Hematopoietic multipotent progenitor cell treated with erythropoietin and hydrocortisone succinate and interleukin-3 and kit ligand, for 8 days (in vitro differentiated cells): ENCODE results near the gene PRDM16.

ENCODE experiments used
- DNase-seq: peaks from one replicate; pipeline ENCODE4 v3.0.0-alpha.2; 2015

Gene PRDM16

DNA sequence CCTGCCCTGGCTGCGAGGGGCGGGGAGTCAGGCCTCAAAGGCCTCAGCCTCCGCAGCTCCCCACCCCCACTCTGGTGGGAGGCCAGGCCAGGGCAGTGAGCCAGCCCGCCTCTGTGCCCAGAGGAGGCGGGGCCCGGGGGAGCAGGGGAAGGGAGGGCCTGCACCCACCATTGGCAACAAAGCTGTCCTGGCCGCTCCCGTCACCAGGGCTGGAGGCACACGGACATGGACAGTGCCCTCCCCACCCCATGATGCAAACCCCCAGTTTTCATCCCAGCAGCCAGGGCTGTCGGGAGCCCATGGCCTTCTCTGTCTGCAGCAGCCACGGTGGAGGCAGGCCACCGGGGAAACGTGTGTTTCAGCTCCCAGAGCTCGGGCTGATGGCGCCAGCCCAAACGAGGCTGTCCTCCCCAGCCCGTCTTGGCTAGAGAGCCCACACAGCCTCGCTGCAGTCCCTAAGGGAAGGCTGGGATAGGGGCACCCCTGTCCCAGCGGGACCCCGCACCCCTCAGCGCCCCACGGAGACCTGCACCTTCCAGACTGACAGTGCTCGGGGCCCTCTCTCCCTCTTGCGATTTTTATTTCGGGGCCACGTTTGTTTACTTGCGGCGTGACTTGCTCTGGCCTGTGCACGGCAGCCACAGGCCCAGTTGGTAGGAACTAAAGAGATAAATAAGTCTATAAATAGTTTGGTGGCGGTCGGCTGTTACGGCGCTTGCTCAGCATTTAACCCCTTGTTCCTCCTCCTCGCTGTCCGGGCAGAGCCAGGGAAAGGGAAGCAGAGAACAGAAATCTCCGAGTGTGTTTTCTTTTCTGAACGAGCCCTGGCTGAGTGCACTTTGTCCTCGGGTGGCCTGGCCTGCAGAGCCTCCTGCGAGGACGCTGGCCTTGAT, 101.8 kb downstream of the PRDM16 start:
- peak; percentile 59 for DNase-seq

DNA sequence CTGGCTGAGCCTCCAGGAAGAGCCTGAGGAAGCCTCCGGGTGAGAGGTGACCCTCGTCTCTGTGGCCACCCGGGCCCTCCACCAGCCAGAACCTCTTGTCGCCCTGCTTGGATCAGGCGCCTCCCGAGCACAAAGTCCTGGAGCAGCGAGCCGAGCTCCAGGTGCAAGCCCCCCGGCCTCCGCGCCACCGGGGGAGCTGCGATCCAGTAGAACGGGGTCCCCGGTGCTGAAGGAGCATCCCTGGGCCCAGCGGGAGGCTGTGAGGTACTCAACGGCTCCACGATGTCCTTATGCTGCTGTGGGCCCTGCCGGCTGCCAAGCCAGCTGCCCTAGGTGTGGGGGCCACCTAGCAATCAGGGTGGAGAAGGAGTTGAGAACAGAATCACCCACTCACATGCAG, 102.8 kb downstream of the PRDM16 start:
- DNase-seq: no peak

DNA sequence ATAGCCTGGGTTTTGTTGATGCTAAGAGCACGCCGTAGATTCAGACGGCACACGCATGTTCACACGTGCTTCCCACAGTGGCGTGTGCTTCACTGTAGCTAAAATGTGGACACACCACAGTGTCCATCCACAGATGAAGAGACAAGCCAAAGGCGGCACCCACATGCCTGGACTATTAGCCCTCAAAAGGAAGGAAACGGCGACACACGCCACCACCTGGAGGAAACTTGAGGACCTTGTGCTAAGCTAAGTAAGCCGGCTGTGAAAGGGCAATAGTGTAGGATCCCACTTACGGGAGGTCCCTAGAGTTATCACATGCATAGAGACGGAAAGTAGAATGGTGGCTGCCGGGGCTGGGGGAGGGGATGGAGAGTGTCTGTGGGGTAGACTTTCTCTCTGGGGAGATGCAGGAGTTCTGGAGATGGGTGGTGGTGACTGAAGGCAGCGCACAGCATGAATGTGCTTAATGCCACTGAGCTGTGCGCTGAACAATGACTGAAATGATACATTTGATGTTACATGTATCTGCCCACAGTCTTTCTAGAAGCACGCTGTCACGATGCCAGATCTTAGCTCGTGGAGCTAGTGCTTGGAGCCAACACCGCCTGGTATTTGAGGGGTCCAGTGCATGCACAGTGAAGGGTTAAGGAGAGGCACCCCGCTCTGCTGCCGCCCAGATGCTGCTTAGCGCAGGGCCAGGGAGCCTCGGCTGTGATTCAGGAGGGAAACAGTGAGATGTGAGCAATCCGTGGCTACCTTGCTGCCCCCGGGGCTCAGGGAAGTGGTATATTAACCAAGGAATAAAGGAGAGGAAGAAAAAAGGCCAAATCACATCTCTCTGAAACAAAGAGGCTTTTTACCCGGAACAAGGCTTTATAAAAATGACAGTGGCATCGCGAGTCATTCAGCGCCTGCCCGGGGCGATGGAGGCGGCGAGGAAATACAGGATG, 103.7 kb downstream of the PRDM16 start:
- peak; percentile 4 for DNase-seq

DNA sequence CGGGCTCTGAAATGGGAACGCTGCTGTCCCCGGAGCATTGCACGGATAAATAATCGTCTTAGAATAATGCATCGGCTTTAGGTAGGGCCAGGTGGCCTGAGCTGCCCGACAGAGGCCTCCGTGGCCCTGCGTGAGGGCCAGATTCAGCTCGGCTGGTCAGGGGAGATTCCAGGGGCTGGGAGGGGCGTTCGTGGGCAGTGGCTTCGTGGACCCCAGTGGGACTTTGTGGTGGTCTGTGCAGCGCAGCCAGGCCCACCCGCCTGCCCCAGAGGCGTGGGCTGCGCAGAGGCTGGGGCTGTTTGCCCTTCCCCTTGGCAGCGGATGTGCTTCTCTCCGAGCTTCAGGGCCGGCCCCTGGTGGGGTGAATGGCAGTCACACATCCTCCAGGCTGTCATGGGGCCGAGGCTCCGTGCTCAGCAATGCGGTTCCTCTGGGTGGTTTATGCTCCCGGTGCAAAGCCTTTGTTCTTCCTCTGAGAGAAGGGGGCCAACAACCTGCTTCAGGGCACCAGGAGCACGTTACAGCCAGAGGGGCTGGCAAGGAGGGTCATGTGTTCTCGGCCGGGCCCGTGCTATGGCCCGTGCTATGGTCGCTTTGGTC, 104.5 kb downstream of the PRDM16 start:
- no peak for DNase-seq

DNA sequence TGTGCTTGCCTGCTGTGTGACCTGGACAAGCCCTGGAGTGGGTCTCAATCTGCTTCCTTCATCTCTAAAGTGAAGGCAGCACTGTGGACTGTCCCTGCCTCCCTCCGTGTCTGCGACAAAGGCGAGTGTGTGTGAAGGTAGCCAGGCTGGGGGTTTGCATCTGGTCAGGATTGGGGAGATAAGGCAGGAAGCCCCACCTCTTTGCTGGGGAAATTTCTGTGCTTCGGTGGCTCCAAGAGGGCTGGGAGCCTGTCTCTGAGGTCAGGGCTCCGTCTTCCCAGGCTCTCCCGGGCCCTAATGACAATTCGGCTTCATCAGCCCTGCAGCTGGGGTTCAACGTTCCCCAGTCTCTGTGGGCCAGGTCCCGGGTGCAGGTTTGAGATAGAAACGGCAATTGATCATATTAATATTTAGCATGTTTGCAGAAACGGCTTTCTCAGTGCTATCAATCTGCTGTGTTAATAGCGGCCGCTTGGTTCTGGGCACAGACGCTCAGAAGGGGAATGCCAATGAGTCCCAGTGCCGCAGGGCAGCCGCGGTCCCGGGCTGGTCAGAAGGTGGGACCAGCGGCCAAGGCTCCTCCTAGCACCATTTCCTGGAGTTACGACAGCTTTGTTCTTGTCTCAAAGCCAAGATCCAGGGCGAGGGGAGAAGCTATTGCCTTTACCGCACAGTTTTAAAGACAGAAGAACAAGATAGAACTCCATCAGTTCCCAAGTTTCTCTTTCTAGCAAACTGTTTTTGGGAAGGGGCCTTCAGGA, 105.7 kb downstream of the PRDM16 start:
- no peak for DNase-seq

DNA sequence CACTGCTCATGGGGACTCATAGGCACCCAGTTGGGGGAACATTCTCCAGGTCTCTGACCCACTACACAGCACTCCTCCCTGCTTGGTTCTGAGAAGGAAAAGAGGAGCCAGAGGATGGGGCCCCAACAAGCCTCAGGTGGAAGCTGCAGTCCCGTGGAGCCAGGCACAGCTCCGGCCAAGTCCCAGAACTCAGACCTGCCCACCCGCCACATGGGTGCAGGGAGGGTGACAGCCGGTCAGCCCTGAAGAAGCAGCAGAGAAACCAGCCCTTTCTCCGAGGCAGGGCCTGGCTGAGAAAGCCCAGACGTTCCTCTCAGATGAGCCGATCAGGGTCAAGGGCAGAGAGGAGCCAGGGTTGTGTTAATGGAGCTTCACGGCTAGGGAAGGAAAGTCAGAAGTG, 106.5 kb downstream of the PRDM16 start:
- DNase-seq: no peak

DNA sequence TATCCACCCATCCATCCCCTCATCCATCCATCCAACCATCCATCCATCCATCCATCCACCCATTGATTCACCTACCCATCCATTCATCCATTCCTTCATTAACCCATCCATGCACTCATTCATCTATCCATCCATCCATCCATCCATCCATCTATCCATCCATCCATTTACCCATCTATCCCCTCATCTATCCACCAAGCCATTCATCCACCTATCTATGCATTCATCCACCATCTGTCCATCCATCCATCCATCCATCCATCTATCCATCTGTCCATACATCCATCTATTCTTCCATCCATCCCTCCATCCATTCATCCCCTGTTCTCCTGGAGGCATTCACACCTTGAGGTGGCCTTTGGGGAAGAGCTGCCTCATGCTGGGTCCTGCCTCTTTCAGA, 107.0 kb downstream of the PRDM16 start:
- DNase-seq: no peak

DNA sequence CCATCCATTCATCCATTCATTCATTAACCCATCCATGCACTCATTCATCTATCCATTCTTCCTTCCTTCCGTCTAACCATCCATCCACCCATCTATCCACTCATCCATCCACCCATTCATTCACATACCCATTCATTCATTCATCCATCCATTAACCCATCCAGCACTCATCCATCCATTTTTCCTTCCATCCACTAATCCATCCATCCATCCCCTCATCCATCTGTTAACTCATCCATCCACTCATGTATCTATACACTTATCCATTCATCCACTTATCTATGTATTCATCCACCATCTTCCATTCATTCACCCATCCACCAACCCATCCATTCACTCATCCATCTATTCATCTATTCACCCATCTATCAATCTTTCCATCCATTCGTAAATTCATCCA, 107.8 kb downstream of the PRDM16 start:
- no peak for DNase-seq

DNA sequence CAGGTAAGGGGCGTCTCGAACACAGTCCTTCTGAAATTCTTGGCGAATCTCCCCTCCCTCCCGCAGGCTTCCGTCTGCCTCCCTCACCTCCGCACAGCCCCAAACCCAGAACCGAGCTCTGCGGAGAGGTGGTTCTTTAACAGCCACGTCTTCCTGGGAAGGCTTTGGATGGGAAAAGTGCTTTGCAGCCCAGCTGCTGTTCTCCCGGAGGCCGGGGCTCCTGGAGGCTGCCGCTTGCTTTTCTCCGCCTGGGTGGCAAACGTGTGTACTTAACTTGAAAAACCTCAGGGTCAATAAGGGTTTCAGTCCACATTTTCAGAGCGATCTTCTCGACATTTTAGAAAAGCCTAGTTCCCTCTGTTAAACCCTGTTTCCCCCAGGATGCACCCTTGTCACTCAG, 109.3 kb downstream of the PRDM16 start:
- DNase-seq: no peak

DNA sequence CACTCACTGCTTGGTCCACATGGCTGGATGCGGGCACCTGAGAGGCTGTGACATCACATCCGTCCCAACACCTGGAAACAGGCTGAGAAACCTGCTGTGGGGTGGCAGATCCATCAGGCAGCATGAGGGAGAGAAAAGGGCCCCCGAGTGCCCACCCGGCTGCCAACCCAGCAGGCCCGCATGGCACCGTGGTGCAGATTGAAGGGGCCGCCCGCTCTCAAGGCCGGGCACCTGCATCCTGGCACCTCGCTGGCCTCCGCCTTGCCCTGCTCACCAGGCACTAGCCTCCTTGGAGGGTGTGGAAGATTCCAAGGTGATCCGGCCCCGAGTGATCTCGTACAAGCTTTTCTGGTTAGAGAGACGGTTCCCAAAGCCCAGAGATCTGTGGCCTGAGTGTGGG, 110.5 kb downstream of the PRDM16 start:
- DNase-seq: no peak

DNA sequence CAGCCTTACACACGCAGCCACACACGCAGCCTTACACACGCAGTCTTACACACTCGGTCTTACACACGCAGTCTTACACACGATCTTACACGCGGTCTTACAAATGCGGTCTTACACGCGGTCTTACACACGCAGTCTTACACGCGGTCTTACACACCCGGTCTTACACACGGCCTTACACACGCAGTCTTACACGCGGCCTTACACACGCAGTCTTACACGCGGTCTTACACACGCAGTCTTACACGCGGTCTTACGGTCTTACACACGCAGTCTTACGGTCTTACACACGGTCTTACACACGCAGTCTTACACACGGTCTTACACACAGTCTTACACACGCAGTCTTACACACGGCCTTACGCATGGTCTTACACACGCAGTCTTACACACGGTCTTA, 111.9 kb downstream of the PRDM16 start:
- DNase-seq: no peak

DNA sequence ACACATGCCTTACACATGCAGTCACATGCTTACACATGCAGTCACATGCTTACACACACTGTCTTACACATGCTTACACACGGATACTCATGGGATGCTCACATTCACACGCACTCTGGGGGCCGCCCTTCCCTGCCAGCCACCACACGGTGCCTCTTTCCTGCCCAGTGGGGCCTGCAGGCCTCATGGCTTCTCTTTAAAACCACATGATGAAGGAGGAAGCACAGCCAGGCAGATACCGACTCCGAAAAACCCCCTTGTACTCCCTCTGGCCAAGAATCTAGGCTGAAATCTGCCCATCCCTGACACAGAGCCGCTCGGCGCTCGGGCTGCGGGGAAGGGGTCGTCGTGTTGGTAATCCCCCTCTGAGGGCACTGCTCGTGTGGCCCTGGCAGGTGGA, 113.0 kb downstream of the PRDM16 start:
- DNase-seq: no peak

DNA sequence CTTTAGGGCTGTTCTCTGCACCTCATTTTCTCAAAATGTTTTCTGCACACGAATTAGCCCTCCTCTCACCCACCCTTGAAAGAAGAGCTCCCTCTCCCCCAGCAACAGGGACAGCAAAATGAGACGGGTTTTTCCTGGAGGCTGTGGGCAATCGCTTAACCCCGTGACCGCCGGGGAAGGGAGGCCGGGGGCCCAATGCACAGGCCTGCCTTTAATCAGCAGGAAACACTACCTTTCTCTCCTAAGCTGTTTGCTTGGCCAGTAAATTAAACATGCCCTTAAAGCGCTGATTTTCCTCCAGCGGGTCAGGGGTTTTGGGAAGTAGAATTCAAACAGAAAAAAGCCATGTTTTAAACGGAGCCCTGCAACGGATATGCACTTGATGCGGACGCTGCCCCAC, 114.4 kb downstream of the PRDM16 start:
- DNase-seq: no peak

DNA sequence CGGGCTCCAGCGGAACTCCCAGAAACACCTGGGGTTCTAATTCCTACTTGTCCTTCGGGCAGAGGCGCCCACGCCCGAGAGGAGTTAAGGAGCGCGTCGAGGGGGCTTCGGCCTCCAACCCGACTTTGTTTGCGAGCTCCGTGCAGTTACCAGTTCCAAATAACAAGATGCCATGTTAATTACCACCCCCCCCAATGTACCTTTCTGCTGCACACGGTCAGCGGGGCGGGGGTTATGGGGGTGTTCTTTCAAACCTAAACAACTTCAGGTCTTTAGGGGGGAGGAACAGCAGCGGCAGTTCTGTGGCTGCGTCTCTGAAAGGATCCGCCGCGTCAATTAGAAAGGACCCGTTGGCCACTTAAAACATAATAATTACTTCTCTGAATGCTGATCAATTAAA, 114.8 kb downstream of the PRDM16 start:
- DNase-seq: no peak

DNA sequence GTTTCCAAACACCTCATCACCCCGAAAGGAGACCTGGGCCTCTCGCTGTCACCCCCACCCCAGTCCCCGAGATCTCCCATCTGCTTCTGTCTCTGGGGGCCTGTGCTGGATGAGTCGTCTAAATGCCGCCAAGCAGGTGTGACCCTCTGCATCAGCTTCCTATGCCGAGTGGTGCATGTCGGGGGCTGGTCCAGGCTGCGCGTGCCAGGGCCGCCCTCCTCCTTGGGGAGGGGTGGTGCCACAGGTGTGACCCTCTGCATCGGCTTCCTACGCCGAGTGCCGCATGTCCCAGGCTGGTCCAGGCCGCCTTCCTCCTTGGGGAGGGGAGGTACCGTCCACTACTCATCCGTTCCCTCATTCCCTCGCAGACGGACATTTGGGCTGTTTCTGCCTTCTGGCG, 115.7 kb downstream of the PRDM16 start:
- no peak for DNase-seq

DNA sequence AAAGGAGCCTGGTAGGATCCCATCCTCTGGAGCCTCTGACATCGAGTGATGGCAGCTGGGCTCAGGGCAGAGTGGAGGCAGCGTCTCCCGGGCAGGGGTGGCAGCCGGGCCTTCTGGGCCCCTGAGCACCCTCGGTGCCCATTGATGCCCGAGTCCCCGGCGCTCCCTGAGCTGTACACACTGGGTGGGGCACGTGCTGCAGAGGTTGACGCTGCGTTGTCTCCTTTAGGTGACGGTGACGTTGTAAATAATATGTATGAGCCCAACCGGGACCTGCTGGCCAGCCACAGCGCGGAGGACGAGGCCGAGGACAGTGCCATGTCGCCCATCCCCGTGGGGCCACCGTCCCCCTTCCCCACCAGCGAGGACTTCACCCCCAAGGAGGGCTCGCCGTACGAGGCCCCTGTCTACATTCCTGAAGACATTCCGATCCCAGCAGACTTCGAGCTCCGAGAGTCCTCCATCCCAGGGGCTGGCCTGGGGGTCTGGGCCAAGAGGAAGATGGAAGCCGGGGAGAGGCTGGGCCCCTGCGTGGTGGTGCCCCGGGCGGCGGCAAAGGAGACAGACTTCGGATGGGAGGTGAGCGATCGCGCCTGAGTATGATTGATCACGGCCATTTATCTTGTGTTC, 117.0 kb downstream of the PRDM16 start:
- no peak for DNase-seq

DNA sequence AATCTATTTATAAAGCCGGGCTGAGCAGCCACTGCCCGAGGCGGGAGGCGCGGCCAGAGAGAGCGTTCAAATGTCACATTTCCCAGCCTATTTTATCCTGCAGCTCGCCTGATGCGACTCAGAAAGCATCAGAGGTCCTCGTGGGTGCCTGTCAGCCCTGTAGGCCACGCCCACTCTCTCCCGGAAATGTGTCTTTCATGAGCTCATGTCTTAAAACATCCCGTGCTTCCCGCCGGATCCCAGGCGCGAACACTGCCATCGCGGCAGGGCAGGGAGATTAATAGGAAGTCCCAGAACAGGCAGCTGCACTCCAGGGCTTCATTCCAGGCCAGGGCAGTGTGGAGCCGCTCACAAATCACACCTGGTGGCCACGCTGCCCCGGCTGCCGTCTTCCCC, 117.5 kb downstream of the PRDM16 start:
- no peak for DNase-seq

DNA sequence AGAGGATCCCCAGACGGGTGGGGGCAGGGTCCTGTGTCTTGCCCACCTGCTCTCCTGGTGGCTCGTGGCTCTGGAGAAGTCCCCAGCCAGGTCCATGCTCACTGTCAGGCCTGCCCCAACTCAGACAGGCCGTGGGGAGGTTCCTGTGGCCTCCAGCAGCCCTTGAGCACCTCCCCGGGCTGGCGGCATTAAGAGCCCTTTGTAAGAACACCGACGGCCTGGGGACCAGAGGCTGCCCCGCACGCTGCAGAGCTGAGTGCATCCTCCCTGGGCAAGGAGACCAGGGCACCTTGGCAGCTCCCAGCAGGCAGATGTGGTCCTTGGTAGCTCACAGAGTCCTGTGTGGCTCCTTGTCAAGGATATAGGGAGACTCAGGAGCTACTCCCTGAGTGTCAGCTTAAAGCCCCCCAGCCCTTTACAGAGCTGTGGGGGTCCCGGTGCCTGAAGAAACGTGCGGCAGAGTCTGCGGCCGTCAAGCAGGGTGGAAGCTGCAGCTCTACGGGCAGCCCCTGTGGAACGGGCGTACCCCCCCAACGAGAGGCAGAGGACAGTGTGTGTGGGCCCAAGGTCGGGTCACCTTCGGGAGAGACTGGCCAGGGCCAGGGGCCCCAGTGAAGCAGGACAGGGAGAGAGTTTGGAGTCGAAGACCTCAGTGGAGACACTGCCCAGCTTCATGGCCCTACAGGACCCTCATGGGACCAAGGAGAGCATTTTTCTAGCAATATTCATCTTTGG, 118.6 kb downstream of the PRDM16 start:
- no peak for DNase-seq

DNA sequence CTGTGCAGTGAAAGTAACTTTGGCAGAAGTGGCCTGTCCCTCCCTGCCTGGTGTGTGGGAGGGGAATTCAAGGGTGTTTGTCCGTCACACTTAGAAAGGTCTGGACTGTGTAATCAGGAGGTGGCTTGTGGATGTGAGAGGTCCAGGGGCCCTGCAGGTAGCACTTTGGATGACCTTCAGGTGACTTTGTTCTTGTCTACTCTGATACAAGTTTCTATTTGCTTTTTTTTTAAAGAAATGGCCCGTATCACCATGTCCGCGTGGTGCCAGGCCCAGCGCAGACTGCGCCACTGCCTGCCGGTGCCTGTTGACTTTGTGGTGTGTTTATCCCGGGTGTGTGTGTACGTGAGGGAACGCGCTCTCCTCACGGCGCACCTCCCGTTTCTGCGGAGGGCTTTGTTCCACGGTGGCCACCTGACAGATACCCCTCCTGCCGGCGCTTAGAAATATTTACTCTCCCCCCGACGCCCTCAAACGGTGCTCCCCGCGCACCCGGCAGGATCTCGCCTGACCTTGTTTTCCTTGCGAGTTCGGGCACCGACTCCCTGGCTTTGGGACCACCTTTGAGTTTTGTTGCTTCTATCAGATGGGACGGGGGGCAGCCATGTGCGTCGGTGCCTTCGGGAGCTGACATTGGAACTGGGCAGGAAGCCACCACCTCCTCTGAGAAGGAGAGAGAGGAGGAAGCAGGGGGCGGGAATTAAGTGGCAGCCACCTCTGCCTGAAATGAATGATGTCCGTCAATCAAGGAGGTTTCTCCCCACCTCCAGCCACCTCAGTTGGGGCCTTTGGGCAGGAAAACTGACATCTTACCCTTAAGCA, 119.4 kb downstream of the PRDM16 start:
- no peak for DNase-seq

DNA sequence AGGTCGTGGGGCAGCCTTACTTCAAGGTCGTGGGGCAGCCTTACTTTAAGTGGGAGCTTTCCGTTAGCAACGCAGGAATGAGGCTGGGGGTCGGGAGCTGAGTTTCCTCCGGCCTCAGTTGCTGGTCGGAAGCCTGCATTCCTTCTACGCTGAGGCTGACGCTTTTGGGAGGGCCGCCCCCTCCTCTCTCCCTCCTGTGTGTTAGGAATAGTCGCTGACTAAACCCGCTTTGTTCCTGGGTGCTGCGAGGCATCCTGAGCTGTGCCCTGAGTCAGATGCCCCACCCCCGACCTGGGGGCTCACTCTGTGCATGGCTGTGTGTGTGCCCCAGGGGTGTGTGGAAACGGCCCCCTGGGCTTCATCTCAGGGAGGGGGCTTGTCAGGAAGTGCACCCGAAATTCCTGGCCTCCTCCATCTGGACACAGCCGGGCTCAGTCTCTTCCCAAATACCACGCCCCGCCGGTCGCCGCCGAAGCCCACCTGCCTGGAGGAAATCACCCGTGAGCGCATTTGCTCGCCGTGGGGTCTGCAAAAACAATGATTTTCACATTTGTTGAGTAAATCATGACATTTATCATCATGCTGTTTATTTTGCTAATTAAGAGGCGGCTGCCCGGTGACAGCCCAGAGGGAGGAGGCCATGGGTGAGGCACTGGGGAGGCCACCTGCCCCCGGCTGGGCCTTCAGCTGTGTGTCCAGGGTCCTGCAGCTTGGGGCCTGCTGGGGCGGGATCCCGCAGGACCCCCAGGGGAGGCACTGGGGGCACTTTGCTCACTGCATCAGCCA, 121.4 kb downstream of the PRDM16 start:
- DNase-seq: no peak
